Left lung (tissue), 10 donors: ENCODE results near the gene INPP5E. TPM values are rescaled to one million over a fixed set of nuclear protein-coding genes. Genes with fewer than 3 reads are reported as not detected.

Experiments used
- ATAC-seq: fragments of 200-7000 bp; cut with Tn5 transposase; one replicate; pipeline ENCODE4 v1.9.1; 2020; ENCODE audit warnings: moderate library complexity
- DNase-seq, 4 donors: peaks; one replicate each; pipeline ENCODE4 v3.0.0-alpha.2; 2013 to 2020
- H3K27ac ChIP-seq, 2 donors: fragments of 200-600 bp; sonication (generic) in 1 of 2; one replicate each; pipeline versions ENCODE4 v1.5.0 to v1.8.0; 2020 to 2021
- H3K27me3 ChIP-seq, 2 donors: fragments of 200-600 bp; sonication (generic) in 1 of 2; one replicate each; pipeline versions ENCODE4 v1.5.0 to v1.8.0; 2020 to 2021
- H3K36me3 ChIP-seq, 2 donors: fragments of 200-600 bp; sonication (generic) in 1 of 2; one replicate each; pipeline versions ENCODE4 v1.5.0 to v1.8.0; 2020 to 2021
- H3K4me1 ChIP-seq, 2 donors: fragments of 200-600 bp; one replicate each; pipeline ENCODE4 v1.8.0; 2021
- H3K4me3 ChIP-seq, 2 donors: fragments of 200-600 bp; sonication (generic) in 1 of 2; one replicate each; pipeline versions ENCODE4 v1.5.0 to v1.8.0; 2020 to 2021; ENCODE audit warnings: mild to moderate bottlenecking in 1 of 2
- H3K9me3 ChIP-seq, 2 donors: fragments of 200-600 bp; sonication (generic) in 1 of 2; one replicate each; pipeline versions ENCODE4 v1.5.0 to v1.8.0; 2020 to 2021
- intact Hi-C, 2 donors: fragments of 100-400 bp; cut with DNase I; formaldehyde crosslinking; loops; one replicate each; pipeline versions ENCODE4 v1.11.2 to v1.14.2; 2022
- polyA plus RNA-seq, 6 donors: library from polyadenylated mRNA; unstranded; fragments of 120-200 nt; gene quantifications; one replicate each; pipeline ENCODE4 v1.2.1, GENCODE V29; 2013; ENCODE audit not compliant: insufficient read length in 6 of 6
- total RNA-seq, 2 donors: library from RNA; stranded (reverse); fragmentation: NEBNext Ultra II Directional; extraction: Animal tissue kit (Norgen Biotek cat#: 25700); gene quantifications; one replicate each; pipeline ENCODE4 v1.2.1, GENCODE V29; 2021
- TF ChIP-seq, protein P1 (sequence below), 2 donors: fragments of 200-600 bp; sonication (generic) in 1 of 2; IDR thresholded peaks; one replicate each; pipeline versions ENCODE4 v1.5.0 to v1.8.0; 2021; ENCODE audit warnings: antibody characterized with exemption in 2 of 2
- donor health status: DM: no; HTN: yes; CAD: no.
- donor health status: DM: no; HTN: no; CAD: no.

INPP5E gene
- total and polyA plus RNA-seq, 8 donors, result 11.4 to 19.8 (median 13.1) TPM

DNA sequence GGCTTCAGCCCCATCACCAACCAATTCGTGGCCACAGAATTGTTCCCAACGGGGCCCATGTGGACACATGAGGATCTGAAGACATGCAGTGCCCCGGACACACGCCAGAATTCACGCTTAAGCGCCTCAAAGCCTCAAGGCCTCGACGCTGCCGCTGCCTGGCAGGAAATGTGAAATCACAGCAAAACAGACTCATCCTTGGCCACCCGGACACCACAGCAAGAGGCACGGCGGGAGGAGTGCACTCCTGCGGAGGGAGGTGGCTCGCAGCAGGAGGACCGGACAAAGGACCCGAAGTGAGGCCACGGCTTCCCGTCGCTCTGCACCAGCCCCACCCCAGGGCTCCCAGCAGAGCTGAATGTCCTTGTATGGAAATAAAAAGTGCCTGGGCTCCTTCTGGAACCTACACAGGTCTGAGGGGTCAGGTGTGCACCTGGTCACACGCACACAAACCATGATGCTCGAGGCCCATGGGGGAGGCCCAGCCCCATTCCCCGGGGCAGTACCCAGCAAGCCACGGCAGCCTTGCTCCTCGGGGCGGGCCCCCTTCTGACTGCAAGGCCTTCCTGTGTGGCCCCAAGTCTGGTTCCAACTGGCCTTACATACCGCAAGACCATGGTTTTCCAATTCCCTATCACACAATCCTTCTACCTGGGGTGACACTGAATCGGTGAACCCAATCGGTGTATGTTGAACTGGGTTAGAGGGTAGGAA, 33.2 kb upstream of the INPP5E start:
- DNase-seq (no peak), ATAC-seq (no peak)
- TF ChIP-seq, protein P1, sequence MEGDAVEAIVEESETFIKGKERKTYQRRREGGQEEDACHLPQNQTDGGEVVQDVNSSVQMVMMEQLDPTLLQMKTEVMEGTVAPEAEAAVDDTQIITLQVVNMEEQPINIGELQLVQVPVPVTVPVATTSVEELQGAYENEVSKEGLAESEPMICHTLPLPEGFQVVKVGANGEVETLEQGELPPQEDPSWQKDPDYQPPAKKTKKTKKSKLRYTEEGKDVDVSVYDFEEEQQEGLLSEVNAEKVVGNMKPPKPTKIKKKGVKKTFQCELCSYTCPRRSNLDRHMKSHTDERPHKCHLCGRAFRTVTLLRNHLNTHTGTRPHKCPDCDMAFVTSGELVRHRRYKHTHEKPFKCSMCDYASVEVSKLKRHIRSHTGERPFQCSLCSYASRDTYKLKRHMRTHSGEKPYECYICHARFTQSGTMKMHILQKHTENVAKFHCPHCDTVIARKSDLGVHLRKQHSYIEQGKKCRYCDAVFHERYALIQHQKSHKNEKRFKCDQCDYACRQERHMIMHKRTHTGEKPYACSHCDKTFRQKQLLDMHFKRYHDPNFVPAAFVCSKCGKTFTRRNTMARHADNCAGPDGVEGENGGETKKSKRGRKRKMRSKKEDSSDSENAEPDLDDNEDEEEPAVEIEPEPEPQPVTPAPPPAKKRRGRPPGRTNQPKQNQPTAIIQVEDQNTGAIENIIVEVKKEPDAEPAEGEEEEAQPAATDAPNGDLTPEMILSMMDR (IDR thresholded peaks at IDR 0.05), result no peak
- H3K4me1 ChIP-seq, result no peaks in the 10 kb centered on the region
- no peak overlapping the region for H3K4me3 ChIP-seq
- no peak overlapping the region for H3K27ac ChIP-seq
- intact Hi-C loops, result no loop called here
- H3K27me3 ChIP-seq, result no peaks in the 10 kb centered on the region
- no peaks in the 10 kb centered on the region for H3K9me3 ChIP-seq
- H3K36me3 ChIP-seq, result peaks cover 0 to 100% of the 10 kb centered on the region in 2 donors

DNA sequence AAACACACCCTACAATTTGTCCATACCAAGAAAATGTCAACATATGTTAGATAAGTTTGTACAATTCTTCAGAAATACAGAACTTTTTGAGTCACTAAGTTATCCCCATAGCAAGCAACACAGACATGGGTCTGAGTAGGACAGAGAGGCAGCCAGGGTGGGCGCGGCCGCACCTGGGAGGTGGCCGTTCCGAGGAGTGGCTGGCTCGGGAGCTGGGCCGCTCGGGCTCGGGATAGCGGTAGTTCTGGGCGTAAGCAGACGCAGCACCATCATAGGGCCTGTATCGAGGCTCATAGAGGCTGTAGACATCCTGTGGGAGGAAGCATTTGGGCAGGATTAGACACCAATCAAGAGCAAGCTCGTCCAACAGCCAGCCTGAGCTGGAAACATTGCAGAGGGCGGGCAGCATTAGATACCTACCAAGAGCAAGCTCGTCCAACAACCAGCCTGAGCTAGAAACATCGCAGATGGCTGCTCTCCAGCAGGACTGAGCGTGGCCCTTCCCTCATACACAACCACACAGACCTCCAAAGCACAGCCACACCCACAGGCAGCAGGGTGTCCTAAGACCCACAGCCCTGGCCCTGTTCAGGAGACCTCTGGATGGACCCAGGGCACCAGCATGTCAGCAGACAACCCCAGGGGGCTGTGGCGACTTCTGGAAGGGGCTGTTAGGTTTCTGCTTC, 32.3 kb upstream of the INPP5E start:
- intact Hi-C loops, result no loop called here
- H3K4me3 ChIP-seq, result no peak overlapping the region
- H3K36me3 ChIP-seq, result peaks cover 0 to 100% of the 10 kb centered on the region in 2 donors
- no peaks in the 10 kb centered on the region for H3K4me1 ChIP-seq
- H3K27me3 ChIP-seq, result no peaks in the 10 kb centered on the region
- TF ChIP-seq, protein P1 (IDR thresholded peaks at IDR 0.05), result no peak
- no peak for ATAC-seq
- no peak overlapping the region for H3K27ac ChIP-seq
- H3K9me3 ChIP-seq, result no peaks in the 10 kb centered on the region
- DNase-seq, result no peak

DNA sequence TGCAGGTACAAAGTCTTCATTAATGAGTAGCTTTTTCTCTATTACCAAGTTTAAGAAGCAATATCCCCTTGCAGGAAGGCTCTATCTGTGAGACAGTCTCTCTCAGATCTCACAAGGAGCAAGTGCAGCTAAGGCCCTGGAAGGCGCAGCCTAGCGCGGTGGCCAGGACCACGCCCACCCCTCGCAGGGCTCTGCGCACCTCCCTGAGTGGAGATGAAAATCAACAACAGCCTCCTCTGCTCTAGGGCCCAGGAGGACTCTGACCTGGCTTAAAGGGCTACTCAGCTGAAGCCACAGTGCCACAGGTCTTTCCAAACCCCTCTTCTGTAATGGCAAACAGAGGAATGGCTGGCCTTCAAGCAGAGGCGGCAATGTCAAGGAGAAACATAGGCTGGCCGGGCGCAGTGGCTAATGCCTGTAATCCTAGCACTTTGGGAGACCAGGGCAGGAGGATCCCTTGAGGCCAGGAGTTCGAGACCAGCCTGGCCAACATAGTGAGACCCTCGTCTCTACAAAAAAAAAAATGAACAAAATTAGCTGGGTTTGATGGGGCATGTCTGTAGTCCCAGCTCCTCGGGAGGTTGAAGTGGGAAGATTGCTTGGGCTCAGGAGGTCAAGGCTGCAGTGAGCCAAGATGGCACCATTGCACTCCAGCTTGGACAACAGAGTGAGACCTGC, 31.3 kb upstream of the INPP5E start:
- H3K36me3 ChIP-seq, result peaks cover 0 to 100% of the 10 kb centered on the region in 2 donors
- DNase-seq (no peak), ATAC-seq (no peak)
- H3K4me3 ChIP-seq, result no peak overlapping the region
- no peaks in the 10 kb centered on the region for H3K27me3 ChIP-seq
- intact Hi-C loops, result no loop called here
- TF ChIP-seq, protein P1 (IDR thresholded peaks at IDR 0.05), result no peak
- no peaks in the 10 kb centered on the region for H3K4me1 ChIP-seq
- no peak overlapping the region for H3K27ac ChIP-seq
- H3K9me3 ChIP-seq, result no peaks in the 10 kb centered on the region

DNA sequence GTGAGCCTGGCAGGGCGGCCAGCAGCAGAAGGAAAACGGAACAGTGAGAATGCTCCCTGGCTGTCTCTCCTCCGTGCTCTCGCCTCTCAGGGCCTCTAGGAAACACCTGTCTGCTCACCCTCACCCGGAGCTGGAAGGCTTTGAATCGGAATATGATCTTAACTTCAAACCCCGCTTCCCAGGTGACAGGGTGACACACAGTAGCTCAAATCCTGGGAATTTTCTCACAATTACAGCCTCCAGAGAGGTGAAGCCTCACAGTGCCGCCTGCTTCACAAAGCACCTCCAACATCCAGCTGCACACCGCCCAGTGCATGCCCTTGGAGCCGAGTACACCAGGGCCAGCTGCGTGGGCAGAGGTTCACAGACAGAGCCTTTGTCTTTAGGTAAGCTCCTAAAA, 30.7 kb upstream of the INPP5E start:
- Histone ChIP-seq H3K27ac (no peak overlapping the region), H3K36me3 (peaks cover 0 to 100% of the 10 kb centered on the region in 2 donors), H3K9me3 (no peaks in the 10 kb centered on the region), H3K4me3 (no peak overlapping the region), H3K27me3 (no peaks in the 10 kb centered on the region), H3K4me1 (no peaks in the 10 kb centered on the region)
- TF ChIP-seq, protein P1 (IDR thresholded peaks at IDR 0.05), result no peak
- ATAC-seq (no peak), DNase-seq (no peak)
- intact Hi-C loops, result no loop called here

DNA sequence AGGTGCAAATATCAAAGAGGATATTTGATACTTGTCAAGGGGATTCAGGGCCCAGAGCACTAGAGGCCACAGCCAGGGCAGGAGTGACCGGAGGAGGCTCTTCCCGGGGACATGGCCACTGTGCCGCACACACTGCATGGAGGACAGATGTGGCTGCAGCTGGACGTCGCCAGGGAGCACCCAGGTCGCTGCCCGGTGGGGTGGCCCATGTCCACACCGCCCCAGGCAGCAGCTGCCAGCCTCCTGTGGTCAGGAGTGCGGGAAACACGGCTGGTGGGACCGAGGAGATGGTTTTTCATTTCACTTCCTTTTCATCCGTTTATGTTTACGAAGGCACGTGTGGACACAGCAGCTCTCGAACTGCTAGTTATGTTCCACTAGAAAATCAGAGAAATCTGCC, 28.1 kb upstream of the INPP5E start:
- H3K27me3 ChIP-seq, result no peaks in the 10 kb centered on the region
- H3K27ac ChIP-seq, result no peak overlapping the region
- TF ChIP-seq, protein P1 (IDR thresholded peaks at IDR 0.05), result no peak
- no peak overlapping the region for H3K4me3 ChIP-seq
- H3K4me1 ChIP-seq, result no peaks in the 10 kb centered on the region
- intact Hi-C loops, result no loop called here
- H3K9me3 ChIP-seq, result no peaks in the 10 kb centered on the region
- H3K36me3 ChIP-seq, result peaks cover 0 to 100% of the 10 kb centered on the region in 2 donors
- ATAC-seq (no peak), DNase-seq (no peak)
